DMS79 (cell line): ENCODE measurements around the gene MS4A6E.

Experiments
- DNase-seq: peaks from one replicate; lab custom pipeline; 2025; lab: John Stamatoyannopoulos, UW

The MS4A6E gene

GRCh38 chr11:60376601-60377000, 49.5 kb downstream of the MS4A6E start:
- DNase-seq = peak; percentile 22

DNA sequence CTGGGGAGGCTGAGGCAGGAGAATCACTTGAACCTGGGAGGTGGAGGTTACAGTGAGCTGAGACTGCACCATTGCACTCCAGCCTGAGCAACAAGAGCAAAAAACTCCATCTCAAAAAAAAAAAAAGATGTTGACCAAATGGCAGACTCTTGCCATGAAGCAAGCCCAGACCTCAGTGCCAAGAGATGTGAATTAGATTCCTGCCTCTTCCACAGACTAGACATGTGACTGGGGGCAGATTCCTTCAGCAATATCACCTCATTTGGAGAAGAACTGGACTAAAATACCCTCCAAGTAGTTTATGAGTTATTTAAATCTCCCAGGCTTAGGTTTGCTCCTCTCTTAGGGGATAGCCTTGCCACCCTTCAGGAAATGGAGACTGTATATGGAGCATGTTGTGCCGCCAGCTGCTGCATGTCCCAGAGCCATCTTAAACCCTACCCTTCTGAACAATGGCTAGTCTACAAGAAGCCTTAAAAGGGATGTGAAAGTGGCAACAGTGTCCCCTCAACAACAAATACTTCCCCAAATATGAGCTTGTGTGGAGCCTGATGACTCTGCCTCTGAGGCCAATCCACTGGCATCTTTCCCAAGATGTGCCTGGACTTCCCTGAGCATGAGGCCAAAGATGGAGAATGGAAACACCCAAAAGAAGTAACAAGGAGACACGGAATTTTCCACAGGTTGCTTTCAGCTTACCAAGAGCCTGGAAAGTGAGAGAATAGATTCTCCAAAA, 50.5 kb downstream of the MS4A6E start:
- no peak for DNase-seq

- no peak for DNase-seq
Observed at GRCh38 chr11:60378354-60378753, 51.3 kb downstream of the MS4A6E start, which contains the start of gene MS4A7. Gene MS4A7 (plus strand): TSS chr11:60378532. CDS start chr11:60383142, 4,610 bp downstream.

- DNase-seq = no peak
Observed at GRCh38 chr11:60389279-60389910, 62.3 kb downstream of the MS4A6E start.

- no peak for DNase-seq
Observed at GRCh38 chr11:60390419-60390818, 63.4 kb downstream of the MS4A6E start.
